ENCODE results near the gene LETM1.

The LETM1 gene

DNA sequence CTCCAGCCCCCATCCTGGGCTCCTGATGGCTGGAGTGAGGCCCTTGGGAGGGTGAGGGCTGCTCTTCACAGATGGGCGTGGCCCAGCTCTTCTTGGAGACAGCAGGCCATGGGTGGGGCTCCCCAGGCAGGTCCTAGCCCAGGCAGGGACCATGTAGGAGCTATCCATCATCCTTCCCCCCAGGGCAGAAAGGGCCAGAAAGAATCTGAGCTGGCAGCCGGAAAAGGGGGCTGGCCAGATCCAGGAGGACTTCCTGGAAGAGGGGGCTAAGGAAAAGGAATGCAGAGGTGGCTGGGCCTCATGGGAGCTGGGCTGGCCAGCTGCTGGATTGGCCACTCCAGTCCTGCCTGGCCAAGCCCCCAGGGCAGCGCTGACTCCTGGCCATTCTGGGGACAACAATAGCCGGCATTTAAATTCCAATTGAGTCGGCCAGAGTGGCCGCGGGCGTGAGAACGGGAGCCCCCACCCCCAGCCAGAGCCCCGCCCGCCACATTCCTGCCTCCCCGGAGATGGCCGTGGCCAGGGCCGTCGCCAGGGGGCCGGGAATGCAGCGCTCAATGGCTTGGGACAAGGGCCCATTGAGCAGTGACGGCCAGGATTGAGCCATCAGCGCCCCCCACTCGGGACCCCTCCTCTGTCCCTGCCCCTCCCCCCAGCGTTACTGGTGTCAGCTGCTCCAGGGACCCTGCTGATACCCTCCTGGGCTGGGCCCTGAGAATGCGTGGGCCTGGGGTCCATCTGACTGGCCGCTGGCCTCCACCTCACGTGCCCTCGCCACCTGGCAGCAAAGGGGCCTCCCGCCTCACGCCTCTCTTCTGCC lies 77.9 kb downstream of the LETM1 start:
- peak; percentile 42 for DNase-seq (ENCODE audit: low spot score)

DNA sequence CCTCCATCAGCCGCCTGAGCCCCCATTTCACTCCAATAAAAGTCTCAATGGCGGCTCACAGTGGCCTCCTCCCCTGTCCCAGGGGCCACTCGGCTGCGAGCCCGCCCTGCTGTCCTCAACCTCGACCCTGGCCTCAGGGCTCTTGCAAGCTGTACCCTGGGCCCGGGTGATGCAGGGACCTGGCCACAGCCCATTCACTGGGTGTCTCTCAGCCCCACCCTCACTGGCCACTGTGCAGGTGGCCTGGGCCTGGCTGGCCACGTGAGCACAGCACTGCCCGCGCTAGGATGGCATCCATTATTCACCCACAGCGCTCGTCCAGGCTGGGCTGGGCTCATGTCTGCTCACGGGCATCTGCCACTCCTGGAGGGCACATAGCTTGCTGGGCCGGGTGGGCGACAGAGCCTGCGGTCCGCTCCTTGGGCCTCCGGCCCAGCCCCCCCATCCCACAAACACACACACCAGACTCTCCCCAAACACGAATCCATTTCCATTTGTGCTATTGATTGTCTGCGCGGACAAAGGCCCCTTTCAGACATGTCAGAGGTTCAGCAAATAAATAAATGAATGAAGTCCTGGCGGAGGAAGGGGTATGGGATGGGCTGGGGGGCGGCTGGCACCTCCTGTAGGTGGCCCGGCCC lies 79.3 kb downstream of the LETM1 start:
- peak; percentile 65 for DNase-seq (ENCODE audit: low spot score)

DNA sequence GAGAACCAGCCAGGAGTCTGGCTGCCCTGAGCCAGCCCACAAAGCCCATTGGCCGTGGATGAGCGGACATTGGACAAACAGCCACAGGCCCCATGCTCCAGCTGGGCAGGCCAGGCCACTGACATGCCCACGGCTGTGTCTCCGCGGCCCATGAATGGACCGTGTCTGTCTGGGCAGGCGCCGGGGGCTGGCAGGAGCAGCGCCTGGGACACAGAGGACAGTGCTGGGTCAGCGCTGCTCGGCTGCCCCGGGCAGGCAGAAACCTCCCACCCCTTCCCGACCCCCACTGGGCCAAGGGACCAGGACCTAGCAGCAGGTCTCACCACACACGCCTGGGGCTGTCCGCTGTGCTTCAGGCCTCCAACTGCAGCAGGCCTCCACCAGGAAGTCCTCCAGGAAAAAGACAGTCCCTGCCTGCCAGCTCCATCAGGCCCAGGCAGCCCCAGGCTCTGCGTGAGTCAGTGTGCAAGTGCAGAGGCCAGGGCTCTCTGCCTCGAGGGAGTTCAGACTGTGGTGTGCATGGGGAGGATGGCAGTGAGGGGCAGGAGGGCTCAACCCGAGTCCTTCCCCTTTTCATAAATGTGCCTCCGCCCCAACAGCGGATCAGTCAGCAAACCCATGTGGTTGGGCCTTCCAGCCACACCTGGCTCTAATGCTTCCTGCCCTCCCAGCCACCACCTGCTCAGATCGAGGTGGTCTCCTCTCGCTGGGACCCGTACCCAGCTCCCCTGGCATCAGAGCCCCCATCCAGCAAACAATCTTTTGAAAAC lies 80.0 kb downstream of the LETM1 start:
- DNase-seq (ENCODE audit: low spot score), result peak; percentile 78

DNA sequence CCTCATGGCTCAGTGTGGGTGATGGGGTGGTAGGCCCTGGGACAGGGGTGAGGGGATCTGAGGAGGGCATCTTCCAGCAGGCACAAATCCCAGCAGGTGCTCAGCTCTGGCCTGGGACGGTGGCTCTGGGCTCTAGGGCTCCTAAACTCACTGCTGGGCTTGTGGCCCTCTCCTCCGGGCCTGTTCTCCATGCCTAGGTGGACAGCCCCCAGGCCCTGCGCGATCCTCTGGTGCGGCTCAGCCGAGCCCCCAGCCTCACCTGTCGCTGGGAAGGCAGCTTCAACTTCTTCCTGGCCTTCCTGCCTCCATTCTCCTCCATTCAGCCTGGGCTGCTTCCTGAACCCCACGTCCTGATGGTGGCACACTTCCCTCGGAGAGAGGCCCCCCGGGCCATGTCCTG lies 82.2 kb downstream of the LETM1 start:
- DNase-seq (ENCODE audit: low spot score), result no peak

DNA sequence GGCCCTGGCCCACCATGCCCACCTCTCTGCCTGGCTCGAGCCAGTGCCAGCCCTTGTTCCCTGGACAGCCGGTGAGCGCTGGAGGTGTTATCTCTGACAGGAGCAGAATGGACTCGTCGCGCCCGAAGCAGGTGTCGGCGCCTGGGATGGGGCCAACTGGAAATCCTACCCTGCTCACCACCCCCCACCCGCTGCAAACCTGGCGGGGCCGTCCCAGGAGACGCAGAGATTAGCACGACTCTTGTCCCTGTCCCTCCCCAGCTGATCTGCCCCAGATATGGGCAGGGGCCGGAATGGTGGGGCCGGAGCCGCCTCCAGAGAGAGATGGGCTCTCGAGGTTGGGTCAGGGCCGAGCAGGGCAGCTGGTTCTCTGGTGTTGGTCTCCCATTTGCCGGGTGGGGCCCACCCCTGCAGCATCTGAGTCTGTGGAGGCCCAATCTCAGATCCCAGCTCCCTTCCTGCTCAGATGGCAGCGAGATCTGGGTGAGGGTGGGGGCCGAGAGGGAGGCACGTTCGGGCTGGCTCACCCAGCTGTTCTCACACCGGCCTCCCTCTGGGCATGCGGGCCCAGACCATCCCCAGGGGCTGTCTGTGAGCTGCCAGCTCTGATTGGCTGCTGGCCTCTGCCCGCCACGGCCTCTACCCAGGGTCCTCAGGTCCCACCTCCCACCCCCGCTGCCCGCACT lies 83.0 kb downstream of the LETM1 start:
- DNase-seq (ENCODE audit: low spot score), result no peak

DNA sequence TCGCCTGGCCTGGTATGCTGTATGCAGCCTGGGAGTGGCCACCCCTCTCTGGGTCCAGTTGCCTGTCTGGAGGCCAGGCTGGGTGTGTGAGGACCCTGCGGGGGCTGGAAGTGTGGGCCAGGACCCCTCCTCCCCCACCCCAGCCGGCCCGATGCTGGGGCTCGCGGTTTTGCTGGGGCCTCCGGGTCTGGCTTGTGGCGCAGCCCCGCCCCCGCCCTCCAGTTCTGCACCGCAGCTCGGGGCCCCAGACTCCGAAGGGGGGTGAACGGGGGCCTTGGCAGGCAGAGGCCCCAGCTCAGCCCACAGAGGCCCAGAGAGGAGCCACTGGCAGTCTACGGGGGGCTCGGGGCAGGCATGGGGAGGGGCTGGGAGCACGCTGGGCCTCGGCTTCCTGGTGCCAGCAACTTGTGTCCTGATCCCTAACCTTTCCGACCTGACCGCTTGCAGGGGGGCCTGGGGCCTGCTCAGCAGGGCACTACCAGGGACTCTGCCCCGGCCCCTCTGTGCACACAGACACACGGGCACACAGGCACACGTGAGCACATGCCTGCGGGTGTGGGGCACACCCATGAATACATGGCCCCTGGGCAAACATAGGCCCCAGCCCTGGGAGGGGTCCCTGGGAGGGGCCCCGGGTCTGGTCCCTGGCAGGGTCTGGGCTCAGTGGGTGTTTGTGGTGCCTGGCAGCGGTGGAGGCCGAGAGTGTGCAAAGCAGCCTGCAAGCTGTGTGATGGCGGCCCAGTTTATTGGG lies 84.2 kb downstream of the LETM1 start:
- no peak for DNase-seq (ENCODE audit: low spot score)

DNA sequence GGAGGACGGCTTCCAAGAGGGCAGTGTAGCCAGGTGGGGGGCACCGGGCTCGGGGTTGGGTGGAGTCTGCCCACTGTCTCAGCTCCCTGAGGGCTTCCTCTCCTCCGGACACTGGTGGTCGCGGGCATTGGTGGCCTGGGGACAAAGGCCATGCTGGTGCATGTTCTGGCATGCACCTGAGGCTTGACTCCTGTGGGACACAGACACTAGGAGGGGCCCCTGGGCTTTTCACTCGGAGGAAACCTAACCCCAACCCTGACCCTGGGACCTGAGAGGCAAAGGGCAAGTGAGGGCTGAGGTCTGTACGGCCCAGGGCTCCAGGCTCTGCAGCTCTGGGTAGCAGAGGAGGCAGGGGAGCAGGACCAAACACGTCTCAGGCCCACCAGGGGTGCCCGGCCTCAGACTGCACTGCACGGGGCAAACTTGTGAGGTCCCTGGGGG lies 85.1 kb downstream of the LETM1 start:
- no peak for DNase-seq (ENCODE audit: low spot score)

DNA sequence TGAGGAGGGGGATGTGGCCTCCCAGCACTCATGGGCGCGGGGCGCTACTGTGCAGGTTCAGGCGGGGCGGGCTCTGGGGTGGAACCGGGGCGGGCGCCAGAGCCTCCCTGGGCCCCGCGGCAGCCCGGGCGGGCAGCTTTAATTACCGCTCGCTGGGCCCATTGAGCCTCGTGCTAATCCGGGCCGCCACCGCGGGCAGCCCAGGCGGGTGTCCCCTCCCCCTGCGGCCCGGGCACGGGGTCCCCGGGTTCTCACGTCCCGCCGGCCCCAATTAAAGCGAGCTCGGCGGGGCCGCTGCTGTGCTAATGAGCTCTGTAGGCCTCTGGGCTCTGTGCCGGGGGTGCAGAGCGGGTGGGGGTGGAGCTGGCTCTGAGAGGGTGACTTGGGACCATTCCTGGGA lies 85.7 kb downstream of the LETM1 start:
- no peak for DNase-seq (ENCODE audit: low spot score)

DNA sequence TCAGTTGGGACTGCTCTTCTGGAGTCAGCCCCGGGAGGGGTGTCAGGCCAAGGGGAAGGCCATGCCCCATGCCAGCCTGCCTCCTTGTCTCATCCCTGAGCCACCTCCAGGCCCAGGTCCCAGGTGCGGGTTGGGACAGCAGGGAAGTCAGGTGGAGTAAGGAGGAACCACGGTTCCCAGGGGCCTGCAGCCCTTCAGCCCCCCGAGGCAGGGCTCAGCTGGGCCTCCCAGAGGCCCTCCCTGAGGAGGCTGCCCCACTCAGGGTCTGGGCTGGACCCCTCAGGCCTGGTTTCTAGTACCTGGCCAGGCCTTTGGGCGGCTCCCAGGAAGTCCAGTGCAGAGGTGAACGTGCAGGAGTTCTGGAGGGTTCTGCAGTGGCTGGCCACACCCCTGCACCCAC lies 86.3 kb downstream of the LETM1 start:
- no peak for DNase-seq (ENCODE audit: low spot score)

DNA sequence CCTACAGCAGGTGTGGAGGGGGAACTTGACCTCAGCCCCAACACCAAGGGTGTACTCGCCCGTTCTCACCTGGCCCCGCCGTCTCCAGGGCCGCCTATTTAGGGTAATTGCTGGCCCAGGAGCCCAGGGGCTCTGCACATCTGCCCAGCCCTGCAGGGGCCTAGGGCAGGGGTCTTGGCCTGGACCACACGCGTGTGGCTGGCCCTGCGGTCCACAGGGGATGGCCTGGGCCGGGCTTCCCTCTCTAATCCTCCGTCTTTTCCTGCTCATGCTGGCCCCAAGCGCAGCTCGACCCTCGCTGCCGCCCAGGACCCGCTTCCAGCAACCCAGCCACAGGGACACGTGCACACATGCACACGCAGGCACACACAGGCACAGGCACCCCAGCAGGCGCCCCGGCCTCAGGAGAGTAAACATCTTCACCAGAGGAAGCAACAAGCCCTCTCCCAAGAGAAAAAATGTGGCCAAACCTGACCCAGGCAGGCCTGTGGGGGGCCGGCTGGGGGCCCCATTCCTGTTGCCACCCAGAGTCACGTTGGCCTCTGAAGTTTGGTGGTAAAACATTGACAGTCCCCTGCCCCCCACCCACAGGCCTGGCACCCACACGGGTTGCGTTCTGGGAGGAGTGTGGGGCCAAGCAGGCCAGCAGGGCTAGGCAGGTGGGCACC lies 87.5 kb downstream of the LETM1 start:
- DNase-seq (ENCODE audit: low spot score), result no peak

DNA sequence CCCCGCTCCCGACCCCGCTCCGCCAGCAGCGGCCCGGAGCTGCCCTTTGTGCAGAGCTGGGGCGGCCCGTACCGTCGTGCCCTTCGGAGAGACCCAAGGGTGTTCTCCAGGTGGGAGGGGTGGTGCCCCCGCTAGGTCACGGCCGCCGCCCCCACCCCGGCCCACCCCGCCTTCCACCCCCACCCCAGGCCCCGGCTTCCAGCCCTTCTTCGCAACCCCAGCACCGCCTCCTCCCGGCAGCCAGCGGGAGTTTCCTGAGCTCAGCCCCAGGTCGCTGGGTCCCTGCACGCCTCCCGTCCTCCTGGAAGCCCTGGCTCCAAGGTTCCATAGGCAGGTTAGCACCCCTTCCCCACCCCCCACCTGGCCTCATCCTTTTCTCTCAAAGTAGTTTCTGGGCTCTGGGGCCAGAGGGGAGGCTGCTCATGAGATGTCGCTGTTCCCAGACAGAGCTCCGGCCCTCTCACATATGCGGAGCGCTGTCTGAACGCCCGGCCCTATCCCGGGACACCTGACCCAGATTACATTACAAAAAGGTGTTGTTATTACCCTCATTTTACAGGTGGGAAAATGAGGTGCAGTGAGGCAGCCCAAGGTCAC lies 88.1 kb downstream of the LETM1 start:
- DNase-seq (ENCODE audit: low spot score), result no peak

DNA sequence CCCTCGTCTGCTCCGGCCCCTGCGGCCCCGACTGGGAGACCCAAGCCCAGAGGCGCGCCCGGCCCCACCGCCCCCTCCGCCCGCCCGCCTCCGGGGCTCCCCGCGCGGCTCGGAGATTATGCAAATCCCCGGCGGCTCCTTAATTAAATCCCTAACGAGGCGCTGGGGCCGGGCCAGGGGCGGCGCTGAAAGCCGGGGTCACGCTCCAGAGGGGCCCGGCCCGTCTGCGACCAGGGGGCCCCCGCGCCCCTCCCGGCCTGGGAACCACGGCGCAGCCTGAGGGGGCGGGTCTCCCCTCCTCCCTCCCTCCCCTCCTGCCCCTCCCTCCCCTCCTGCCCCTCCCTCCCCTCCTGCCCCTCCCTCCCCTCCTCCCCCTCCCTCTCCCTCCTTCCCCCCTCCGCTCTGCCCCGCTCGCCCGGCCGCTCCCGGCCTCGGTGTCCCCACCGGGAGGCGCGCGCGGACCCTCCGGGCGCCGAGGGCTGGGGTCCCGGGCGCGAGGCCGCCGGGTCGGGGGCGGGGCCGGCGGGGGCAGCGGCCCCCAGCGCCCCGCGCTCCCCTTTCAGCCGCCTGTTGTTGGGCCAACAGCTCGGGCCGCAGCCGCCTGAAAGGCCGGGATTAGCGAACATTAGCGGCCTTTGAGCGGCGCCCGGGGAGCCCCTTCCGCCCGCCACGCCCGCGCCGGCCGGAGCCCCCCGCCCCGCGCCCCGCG lies 88.7 kb downstream of the LETM1 start:
- DNase-seq (ENCODE audit: low spot score), result no peak

DNA sequence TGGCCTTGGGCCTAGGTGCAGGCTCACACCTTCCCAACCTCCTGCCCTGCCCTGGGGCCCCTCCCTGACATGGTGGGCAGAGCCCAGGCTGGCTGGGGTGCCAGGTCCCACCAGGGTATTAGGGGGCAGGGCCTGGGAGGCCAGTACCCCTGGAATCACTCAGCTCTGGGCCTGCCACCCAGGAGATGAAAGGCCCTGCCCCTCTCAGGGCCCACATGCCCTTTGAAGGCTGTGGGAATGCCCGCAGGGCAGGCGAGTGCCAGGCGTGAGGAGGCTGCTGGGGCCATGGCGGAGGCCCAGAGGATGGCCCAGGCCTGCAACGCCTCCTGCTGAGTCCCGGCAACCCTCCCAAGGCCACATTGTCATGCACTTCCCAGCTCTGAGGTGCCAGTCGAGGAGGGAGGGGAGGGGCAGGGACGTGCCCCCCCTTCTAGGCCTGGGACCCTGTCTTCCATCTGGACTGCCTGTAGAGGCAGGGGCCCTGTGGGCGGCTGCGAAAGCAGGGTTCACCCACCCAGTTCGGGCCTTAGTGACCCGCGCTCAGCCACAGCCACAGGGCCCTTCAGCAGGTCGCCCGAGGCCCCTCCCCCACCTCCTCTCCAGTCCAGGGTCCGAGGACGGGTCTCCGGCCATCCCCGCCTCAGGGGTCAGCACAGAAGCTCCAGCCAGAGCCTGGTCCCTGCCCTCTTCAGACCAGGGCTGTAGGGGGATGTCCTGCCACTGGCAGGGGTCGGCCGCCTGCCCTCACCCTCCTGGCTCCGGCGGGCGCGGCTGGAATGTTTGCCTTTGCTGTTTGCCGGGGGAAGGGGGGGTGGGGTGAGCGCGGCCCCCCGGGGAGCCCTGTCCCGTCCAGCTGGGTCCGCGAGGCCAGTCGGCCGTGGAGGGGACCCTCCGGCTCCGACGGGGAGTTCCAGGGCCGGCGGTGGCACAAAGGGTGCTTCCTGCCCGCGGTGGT lies 89.6 kb downstream of the LETM1 start:
- no peak for DNase-seq (ENCODE audit: low spot score)

DNA sequence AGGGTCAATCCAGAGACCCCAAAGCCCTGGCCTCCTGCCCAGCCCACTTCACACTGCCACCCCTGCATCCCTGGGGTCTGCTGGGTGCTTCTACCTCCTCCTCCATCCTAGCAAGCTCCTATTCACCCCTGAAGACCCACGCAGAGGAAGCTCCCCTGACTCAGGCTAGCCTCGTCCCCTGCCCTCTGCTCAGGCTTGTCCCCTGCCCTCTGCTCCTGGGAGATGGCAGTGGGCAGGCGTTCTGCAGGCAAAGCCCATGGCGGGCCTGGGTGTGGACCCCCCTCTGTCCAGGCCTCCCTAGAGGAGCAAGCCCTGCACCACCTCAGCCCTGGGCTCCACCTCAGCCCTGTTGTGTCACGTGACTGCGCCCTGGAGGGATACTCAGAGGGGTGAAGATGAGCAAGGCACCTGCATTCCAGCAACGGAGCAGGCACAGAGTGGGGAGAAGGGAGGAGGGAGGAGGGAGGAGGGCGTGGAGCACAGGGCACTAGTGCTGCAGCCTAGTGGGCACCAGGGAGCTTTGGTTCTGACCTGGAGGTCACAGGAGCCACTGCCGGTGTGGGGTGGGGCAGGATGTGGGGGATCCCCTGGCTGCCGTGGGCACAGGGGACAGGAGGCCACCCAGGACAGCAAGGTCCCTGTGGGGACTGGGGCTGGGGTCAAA lies 90.4 kb downstream of the LETM1 start:
- no peak for DNase-seq (ENCODE audit: low spot score)

DNA sequence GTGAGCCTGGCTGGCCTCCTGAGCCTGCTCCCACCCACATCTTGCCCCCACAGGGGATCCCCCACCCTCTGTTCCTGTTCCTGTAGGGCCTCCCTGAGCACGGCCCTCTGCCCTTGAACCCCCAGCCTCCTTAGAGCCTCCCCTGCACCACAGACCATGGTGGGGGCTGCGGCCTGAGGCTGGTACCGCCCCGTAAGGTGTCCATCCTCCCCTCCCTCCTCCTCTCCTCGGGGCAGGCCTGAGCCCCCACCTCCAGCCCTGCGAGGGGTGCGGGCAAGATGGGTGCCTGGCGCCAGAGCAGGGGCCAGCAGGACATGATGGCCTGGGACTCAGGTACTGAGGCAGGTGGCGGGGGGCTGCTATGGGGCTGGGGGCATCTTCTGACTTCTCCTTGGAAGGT lies 91.3 kb downstream of the LETM1 start:
- DNase-seq (ENCODE audit: low spot score), result no peak

DNA sequence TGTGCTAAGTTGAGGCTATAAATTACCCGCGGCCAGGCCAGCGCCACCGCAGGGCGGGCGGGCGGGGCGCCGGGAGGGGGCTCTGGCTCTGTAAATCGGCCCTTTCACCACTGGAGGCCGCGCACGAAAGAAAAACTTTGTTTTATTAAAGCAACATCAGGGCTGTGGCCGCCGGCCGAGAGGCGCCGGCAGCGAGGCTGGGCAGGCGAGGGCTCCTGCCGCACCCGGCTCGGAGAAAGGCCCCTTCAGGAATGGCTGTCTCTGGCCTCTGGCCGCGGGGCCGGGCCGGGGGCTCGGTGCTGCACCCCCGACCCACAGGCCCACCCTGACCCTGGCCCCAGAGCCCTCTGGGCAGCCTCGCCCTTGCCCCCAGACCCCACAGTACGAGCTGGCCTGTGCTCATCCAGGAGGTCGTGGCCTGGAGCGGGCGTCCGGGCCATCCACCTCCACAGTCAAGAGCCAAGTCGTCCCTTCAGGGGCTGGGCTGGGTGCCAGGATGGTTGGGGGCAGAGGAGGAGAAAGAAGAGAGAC lies 92.3 kb downstream of the LETM1 start:
- DNase-seq (ENCODE audit: low spot score), result peak; percentile 47

DNA sequence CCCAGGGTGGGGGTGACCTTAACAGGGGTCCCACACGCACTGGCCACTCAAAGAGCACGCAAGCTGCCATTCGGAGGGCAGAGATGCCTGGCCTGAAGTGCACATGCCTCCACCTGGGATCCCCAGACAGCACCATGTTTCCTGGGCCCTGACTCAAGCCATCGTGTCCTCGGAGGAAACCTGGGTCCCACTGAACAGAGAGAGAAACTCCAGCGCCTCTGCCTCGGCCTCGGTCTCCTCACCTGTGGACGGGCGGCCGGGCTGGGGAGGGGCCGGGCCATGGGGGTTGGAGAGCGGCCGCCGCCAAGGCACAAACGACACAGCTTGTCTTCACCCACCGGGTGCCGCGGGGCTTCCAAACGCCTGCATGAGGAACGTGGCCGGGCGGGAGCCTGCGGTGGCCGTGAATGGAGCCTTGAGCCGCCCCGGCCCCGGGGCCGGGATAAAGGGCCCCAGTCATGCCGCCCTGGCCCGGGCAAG lies 92.8 kb downstream of the LETM1 start:
- DNase-seq (ENCODE audit: low spot score), result no peak
